DND-41 (cell line): ENCODE measurements around the gene ATP12A.

ENCODE experiments used
- ATAC-seq: fragments of 200-7000 bp; cut with Tn5 transposase; 3 replicates; pipeline ENCODE4 v1.9.1; 2021; ENCODE audit warnings: low read depth; ENCODE audit not compliant: insufficient read depth
- DNase-seq: peaks from one replicate; pipeline ENCODE4 v3.0.0-alpha.2; 2020
- H2AFZ ChIP-seq: 2 replicates; pipeline ENCODE4 v1.6.0; 2012; ENCODE audit warnings: low read depth, low read length
- H3K27ac ChIP-seq: 2 replicates; pipeline ENCODE4 v1.5.1; 2012; ENCODE audit warnings: low read length, inconsistent platforms
- H3K27me3 ChIP-seq: fragments of 200-600 bp; sonication (generic); 2 replicates; pipeline ENCODE4 v1.6.0; 2012; ENCODE audit warnings: low read length, mild to moderate bottlenecking, inconsistent platforms; ENCODE audit not compliant: insufficient read depth, poor library complexity
- H3K36me3 ChIP-seq: 2 replicates; pipeline ENCODE4 v1.5.1; 2012; ENCODE audit warnings: low read length, inconsistent platforms; ENCODE audit not compliant: insufficient read depth
- H3K4me1 ChIP-seq: 2 replicates; pipeline ENCODE4 v1.5.1; 2012; ENCODE audit warnings: mild to moderate bottlenecking, low read length; ENCODE audit not compliant: insufficient read depth
- H3K4me2 ChIP-seq: 2 replicates; pipeline ENCODE4 v1.6.0; 2012; ENCODE audit warnings: mild to moderate bottlenecking, moderate library complexity, low read length, inconsistent platforms; ENCODE audit not compliant: insufficient read depth
- H3K4me3 ChIP-seq, 2 experiments: fragments of 200-600 bp in 1 of 2; shearing (Covaris generic) in 1 of 2; 2 replicates each; pipeline ENCODE4 v1.5.1; 2012 to 2016; ENCODE audit warnings: inconsistent platforms in 2 of 2, low read length in 2 of 2, mild to moderate bottlenecking in 2 of 2, low read depth in 1 of 2, moderate library complexity in 1 of 2
- H3K79me2 ChIP-seq: 2 replicates; pipeline ENCODE4 v1.6.0; 2012; ENCODE audit warnings: low read length, inconsistent platforms; ENCODE audit not compliant: insufficient read depth
- H3K9ac ChIP-seq: 2 replicates; pipeline ENCODE4 v1.6.0; 2012; ENCODE audit warnings: low read depth, mild to moderate bottlenecking, inconsistent platforms, low read length, moderate library complexity
- H3K9me3 ChIP-seq: 2 replicates; pipeline ENCODE4 v1.5.1; 2012; ENCODE audit warnings: low read length, moderate library complexity, mild to moderate bottlenecking, inconsistent platforms; ENCODE audit not compliant: insufficient read depth, severe bottlenecking
- H4K20me1 ChIP-seq: 2 replicates; pipeline ENCODE4 v1.6.0; 2012; ENCODE audit warnings: low read length; ENCODE audit not compliant: insufficient read depth
- CTCF ChIP-seq: IDR thresholded peaks from 2 replicates; pipeline ENCODE4 v1.5.1; 2012; ENCODE audit warnings: borderline replicate concordance, low read length, moderate library complexity, mild to moderate bottlenecking; ENCODE audit not compliant: poor library complexity, severe bottlenecking; ENCODE audit errors: extremely low read depth
- EZH2 ChIP-seq: IDR thresholded peaks from 3 replicates; pipeline ENCODE4 v1.6.1; 2012; ENCODE audit warnings: borderline replicate concordance, low read depth, mild to moderate bottlenecking, moderate library complexity, low read length, inconsistent platforms; ENCODE audit not compliant: severe bottlenecking

Gene ATP12A

DNA sequence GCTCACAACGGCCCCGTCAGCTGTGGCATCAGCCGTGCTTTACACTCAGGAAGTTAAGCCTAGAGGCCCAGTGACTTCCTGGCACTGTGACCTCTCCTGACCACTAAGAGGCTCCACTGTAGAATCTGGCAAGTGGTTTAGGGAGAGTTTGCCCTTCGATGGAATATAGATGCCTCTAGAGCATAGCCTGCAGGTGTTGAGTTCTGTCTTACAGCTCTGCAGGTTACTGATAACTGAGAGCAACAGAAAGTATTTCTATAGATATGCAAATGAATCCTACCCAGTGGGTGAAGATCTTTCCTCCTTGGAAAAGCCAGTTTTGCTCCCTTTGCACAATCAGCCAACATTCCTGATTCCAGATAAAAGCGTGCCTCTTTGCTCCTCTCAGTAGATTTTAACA, 35.8 kb downstream of the ATP12A start:
- Histone ChIP-seq H3K4me2 (no peak overlapping the region), H3K27ac (no peak overlapping the region), H3K79me2 (no peaks in the 10 kb centered on the region), H4K20me1 (no peaks in the 10 kb centered on the region), H3K36me3 (no peaks in the 10 kb centered on the region), H2AFZ (no peak overlapping the region), H3K27me3 (no peaks in the 10 kb centered on the region), H3K4me1 (no peaks in the 10 kb centered on the region), H3K9me3 (no peaks in the 10 kb centered on the region), H3K9ac (no peak overlapping the region), H3K4me3 (no peak overlapping the region)
- no peak for TF ChIP-seq EZH2
- TF ChIP-seq CTCF = no peak
- ATAC-seq (no peak), DNase-seq (no peak)

DNA sequence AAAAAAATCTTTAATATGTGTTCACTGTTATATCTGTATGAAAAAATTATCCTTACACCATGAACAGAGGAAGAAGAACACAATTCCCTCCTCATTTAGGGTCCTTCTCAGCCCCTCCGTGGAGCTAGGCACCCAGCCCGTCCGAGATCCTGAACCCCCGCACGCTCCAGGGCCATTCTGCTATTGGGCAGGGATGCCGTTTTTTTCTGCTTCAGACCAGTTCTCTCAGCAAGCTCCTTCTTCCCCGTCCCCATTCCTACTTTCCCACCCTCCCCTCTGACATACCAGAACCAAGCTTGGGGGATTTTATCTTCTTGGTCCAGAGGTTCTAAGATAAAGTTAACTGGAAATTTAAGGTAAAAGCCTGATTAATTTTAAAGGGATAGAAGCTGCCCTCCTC, 36.2 kb downstream of the ATP12A start:
- H3K4me2 ChIP-seq = no peak overlapping the region
- H4K20me1 ChIP-seq = no peaks in the 10 kb centered on the region
- no peaks in the 10 kb centered on the region for H3K36me3 ChIP-seq
- H3K4me1 ChIP-seq = no peaks in the 10 kb centered on the region
- no peak for DNase-seq
- H3K9ac ChIP-seq = no peak overlapping the region
- no peaks in the 10 kb centered on the region for H3K79me2 ChIP-seq
- TF ChIP-seq CTCF (no peak), EZH2 (no peak)
- no peak overlapping the region for H3K27ac ChIP-seq
- no peaks in the 10 kb centered on the region for H3K9me3 ChIP-seq
- H3K27me3 ChIP-seq = no peaks in the 10 kb centered on the region
- no peak for ATAC-seq
- H2AFZ ChIP-seq = no peak overlapping the region
- no peak overlapping the region for H3K4me3 ChIP-seq

GRCh38 chr13:24717217-24717616, 37.0 kb downstream of the ATP12A start:
- H2AFZ ChIP-seq = no peak overlapping the region
- no peaks in the 10 kb centered on the region for H3K79me2 ChIP-seq
- ATAC-seq = no peak

More at GRCh38 chr13:24717217-24717616, 37.0 kb downstream of the ATP12A start:
- Histone ChIP-seq H3K9me3 (no peaks in the 10 kb centered on the region), H3K9ac (no peak overlapping the region), H3K4me3 (no peak overlapping the region), H3K27ac (no peak overlapping the region), H4K20me1 (no peaks in the 10 kb centered on the region), H3K27me3 (no peaks in the 10 kb centered on the region), H3K4me2 (no peak overlapping the region), H3K36me3 (no peaks in the 10 kb centered on the region), H3K4me1 (no peaks in the 10 kb centered on the region)
- TF ChIP-seq EZH2 (no peak), CTCF (no peak)
- no peak for DNase-seq
